SK-N-SH (cell line): ENCODE measurements around the gene RAMACL.

ENCODE experiments used
- EP300 ChIP-seq, 2 experiments: IDR thresholded peaks; 2 replicates each; pipeline versions ENCODE4 v1.4.0 to v1.6.1; 2012; ENCODE audit warnings: borderline replicate concordance in 1 of 2, low read depth in 1 of 2, low read length in 1 of 2
- JUND ChIP-seq: IDR thresholded peaks from 2 replicates; pipeline ENCODE4 v1.4.0; 2012
- MXI1 ChIP-seq: IDR thresholded peaks from 2 replicates; pipeline ENCODE4 v1.6.1; 2012; ENCODE audit warnings: mild to moderate bottlenecking, low read depth, low read length, improper control_type of control experiment
- RXRA ChIP-seq: IDR thresholded peaks from 2 replicates; pipeline ENCODE4 v1.4.0; 2012; ENCODE audit warnings: low read depth, mild to moderate bottlenecking, borderline replicate concordance
- TAF1 ChIP-seq: IDR thresholded peaks from 2 replicates; pipeline ENCODE4 v1.6.1; 2012; ENCODE audit warnings: low read depth, mild to moderate bottlenecking, low read length, moderate library complexity, borderline replicate concordance
- TF ChIP-seq, protein P1 (sequence below): fragments of 200-600 bp; sonication (generic); IDR thresholded peaks from 2 replicates; pipeline ENCODE4 v1.6.1; 2017; ENCODE audit warnings: antibody characterized with exemption, mild to moderate bottlenecking, moderate library complexity

DNA sequence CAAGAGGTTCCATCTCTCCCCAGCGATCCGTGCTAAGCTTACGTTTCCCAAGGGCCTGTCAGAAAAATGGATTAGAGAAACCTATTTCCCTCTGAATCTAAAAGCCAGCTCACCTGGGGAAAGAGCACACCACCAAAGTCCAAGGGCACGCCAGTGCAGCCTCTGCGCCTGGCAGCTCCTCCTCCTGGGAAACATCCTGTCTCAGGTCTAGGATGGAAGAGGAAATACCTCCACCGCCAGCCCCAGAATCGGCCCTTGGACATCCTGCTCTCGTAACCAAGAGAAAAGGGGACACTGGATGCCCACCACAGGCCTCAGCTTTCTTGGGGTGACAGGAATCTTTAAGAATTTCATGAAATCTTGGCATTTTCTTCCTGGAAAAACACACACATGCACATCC, 18.7 kb downstream of the RAMACL start:
- TF ChIP-seq, protein P1, sequence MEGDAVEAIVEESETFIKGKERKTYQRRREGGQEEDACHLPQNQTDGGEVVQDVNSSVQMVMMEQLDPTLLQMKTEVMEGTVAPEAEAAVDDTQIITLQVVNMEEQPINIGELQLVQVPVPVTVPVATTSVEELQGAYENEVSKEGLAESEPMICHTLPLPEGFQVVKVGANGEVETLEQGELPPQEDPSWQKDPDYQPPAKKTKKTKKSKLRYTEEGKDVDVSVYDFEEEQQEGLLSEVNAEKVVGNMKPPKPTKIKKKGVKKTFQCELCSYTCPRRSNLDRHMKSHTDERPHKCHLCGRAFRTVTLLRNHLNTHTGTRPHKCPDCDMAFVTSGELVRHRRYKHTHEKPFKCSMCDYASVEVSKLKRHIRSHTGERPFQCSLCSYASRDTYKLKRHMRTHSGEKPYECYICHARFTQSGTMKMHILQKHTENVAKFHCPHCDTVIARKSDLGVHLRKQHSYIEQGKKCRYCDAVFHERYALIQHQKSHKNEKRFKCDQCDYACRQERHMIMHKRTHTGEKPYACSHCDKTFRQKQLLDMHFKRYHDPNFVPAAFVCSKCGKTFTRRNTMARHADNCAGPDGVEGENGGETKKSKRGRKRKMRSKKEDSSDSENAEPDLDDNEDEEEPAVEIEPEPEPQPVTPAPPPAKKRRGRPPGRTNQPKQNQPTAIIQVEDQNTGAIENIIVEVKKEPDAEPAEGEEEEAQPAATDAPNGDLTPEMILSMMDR, result no peak
- TF ChIP-seq RXRA, result no peak
- no peak for TF ChIP-seq TAF1
- no peak for TF ChIP-seq MXI1
- no peak for TF ChIP-seq JUND
- TF ChIP-seq EP300 (IDR thresholded peaks at IDR 0.05; ENCODE audit: borderline replicate concordance in 1 of 2, low read depth in 1 of 2, low read length in 1 of 2), result no peak
